SK-N-SH (cell line): ENCODE measurements around the gene IPPK. TPM values are rescaled to one million over a fixed set of nuclear protein-coding genes. Genes with fewer than 3 reads are reported as not detected.

ENCODE experiments used
- CTCF ChIA-PET: fragments of 300-600, 350-600 bp; formaldehyde crosslinking; extraction: SDS; loops from one replicate; lab custom pipeline; 2021; lab: Yijun Ruan, JAX
- POLR2A ChIA-PET: fragments of 350-600 bp; sonication (Branson Sonifier 250); formaldehyde crosslinking; extraction: SDS; loops from one replicate; lab custom pipeline; 2020; ENCODE audit warnings: antibody characterized with exemption, inconsistent platforms; lab: Yijun Ruan, JAX
- DNase-seq: peaks from one replicate; pipeline ENCODE4 v3.0.0; 2012
- H2AFZ ChIP-seq: fragments of 200-600 bp; sonication (generic); 2 replicates; pipeline ENCODE4 v1.8.1; 2016; ENCODE audit warnings: antibody characterized with exemption, mild to moderate bottlenecking, low read depth
- H3F3A ChIP-seq: fragments of 200-600 bp; sonication (generic); replicated peaks from 2 replicates; pipeline ENCODE3; 2016; ENCODE audit warnings: antibody characterized with exemption, mild to moderate bottlenecking; ENCODE audit not compliant: insufficient read depth
- H3K27ac ChIP-seq, 2 experiments: fragments of 200-500 bp in 1 of 2; fragments of 200-600 bp in 1 of 2; sonication (Bioruptor generic) in 1 of 2; sonication (generic), shearing (Covaris generic) in 1 of 2; 2 replicates each; pipeline versions ENCODE4 v1.5.1 to v1.6.1; 2014 to 2016; ENCODE audit warnings: low read depth in 2 of 2, inconsistent platforms in 1 of 2, low read length in 1 of 2, mild to moderate bottlenecking in 1 of 2, mixed read lengths in 1 of 2
- H3K27me3 ChIP-seq: fragments of 200-600 bp; sonication (generic), shearing (Covaris generic); 2 replicates; pipeline ENCODE4 v1.6.1; 2016; ENCODE audit warnings: mixed run types; ENCODE audit not compliant: insufficient read depth
- H3K36me3 ChIP-seq, 2 experiments: fragments of 200-500 bp in 1 of 2; fragments of 200-600 bp in 1 of 2; sonication (Bioruptor generic) in 1 of 2; sonication (generic) in 1 of 2; replicated peaks in 1 of 2; 2 replicates each; pipeline versions ENCODE3 to v1.5.1; 2014 to 2016; ENCODE audit warnings: low read length in 1 of 2, mild to moderate bottlenecking in 1 of 2; ENCODE audit not compliant: insufficient read depth in 2 of 2, control insufficient read depth in 1 of 2
- H3K4me1 ChIP-seq, 2 experiments: fragments of 200-500 bp in 1 of 2; fragments of 200-600 bp in 1 of 2; sonication (Bioruptor generic) in 1 of 2; sonication (generic), shearing (Covaris generic) in 1 of 2; 2 replicates each; pipeline versions ENCODE4 v1.5.1 to v1.6.1; 2014 to 2016; ENCODE audit warnings: low read depth in 1 of 2, low read length in 1 of 2, mixed run types in 1 of 2; ENCODE audit not compliant: insufficient read depth in 2 of 2, control insufficient read depth in 1 of 2
- H3K4me2 ChIP-seq: fragments of 200-600 bp; sonication (generic), shearing (Covaris generic); 2 replicates; pipeline ENCODE4 v1.6.1; 2017; ENCODE audit warnings: mixed run types
- H3K4me3 ChIP-seq, 2 experiments: fragments of 200-500 bp in 1 of 2; fragments of 200-600 bp in 1 of 2; sonication (Bioruptor generic) in 1 of 2; sonication (generic), shearing (Covaris generic) in 1 of 2; 2 replicates each; pipeline versions ENCODE4 v1.5.1 to v1.8.1; 2014 to 2016; ENCODE audit warnings: low read depth in 2 of 2, inconsistent platforms in 1 of 2, low read length in 1 of 2, mild to moderate bottlenecking in 1 of 2, mixed read lengths in 1 of 2, moderate library complexity in 1 of 2
- H3K79me2 ChIP-seq: fragments of 200-600 bp; sonication (generic); 2 replicates; pipeline ENCODE4 v1.8.1; 2017; ENCODE audit warnings: mild to moderate bottlenecking; ENCODE audit not compliant: insufficient read depth
- H3K9ac ChIP-seq: fragments of 200-600 bp; sonication (generic); 2 replicates; pipeline ENCODE4 v1.6.1; 2017; ENCODE audit warnings: mixed run types
- H3K9me2 ChIP-seq: fragments of 200-600 bp; sonication (generic); 2 replicates; pipeline ENCODE4 v1.6.1; 2017; ENCODE audit warnings: mixed run types
- H3K9me3 ChIP-seq: fragments of 200-600 bp; sonication (generic); 2 replicates; pipeline ENCODE4 v1.6.1; 2017; ENCODE audit warnings: mixed run types, mild to moderate bottlenecking, moderate library complexity
- H4K20me1 ChIP-seq: fragments of 200-600 bp; sonication (generic); 2 replicates; pipeline ENCODE4 v1.6.1; 2017; ENCODE audit warnings: mild to moderate bottlenecking, mixed run types; ENCODE audit not compliant: insufficient read depth
- CHD2 ChIP-seq: fragments of 150-350 bp; IDR thresholded peaks from 2 replicates; pipeline ENCODE4 v1.6.1; 2018; ENCODE audit warnings: low read length; ENCODE audit not compliant: partially characterized antibody
- CTCF ChIP-seq: fragments of 200-600 bp; sonication (generic); IDR thresholded peaks from 2 replicates; pipeline ENCODE4 v1.6.1; 2017; ENCODE audit warnings: antibody characterized with exemption, mild to moderate bottlenecking, moderate library complexity
- ELF1 ChIP-seq: IDR thresholded peaks from 2 replicates; pipeline ENCODE4 v1.4.0; 2012
- EP300 ChIP-seq, 2 experiments: IDR thresholded peaks; 2 replicates each; pipeline versions ENCODE4 v1.4.0 to v1.6.1; 2012; ENCODE audit warnings: borderline replicate concordance in 1 of 2, low read depth in 1 of 2, low read length in 1 of 2
- EZH2phosphoT487 ChIP-seq: fragments of 200-600 bp; sonication (generic); IDR thresholded peaks from 2 replicates; pipeline ENCODE4 v1.6.1; 2017; ENCODE audit warnings: low read depth, mixed run types, mild to moderate bottlenecking, antibody characterized with exemption, moderate library complexity, borderline replicate concordance
- FOXM1 ChIP-seq: IDR thresholded peaks from 2 replicates; pipeline ENCODE4 v1.4.0; 2012; ENCODE audit warnings: low read depth, mild to moderate bottlenecking
- GABPA ChIP-seq: IDR thresholded peaks from 2 replicates; pipeline ENCODE4 v1.4.0; 2012; ENCODE audit warnings: low read depth, mild to moderate bottlenecking
- GATA2 ChIP-seq: sonication (generic); formaldehyde crosslinking; IDR thresholded peaks from 2 replicates; pipeline ENCODE4 v1.5.0; 2020; ENCODE audit warnings: mild to moderate bottlenecking, missing genetic modification reagents
- JUND ChIP-seq: IDR thresholded peaks from 2 replicates; pipeline ENCODE4 v1.4.0; 2012
- MEF2A ChIP-seq: IDR thresholded peaks from 2 replicates; pipeline ENCODE4 v1.4.0; 2012; ENCODE audit warnings: low read depth, borderline replicate concordance
- NFIC ChIP-seq: IDR thresholded peaks from 2 replicates; pipeline ENCODE4 v1.4.0; 2012; ENCODE audit warnings: borderline replicate concordance
- RAD21 ChIP-seq: IDR thresholded peaks from 2 replicates; pipeline ENCODE4 v1.6.1; 2012; ENCODE audit warnings: mild to moderate bottlenecking, low read length
- RCOR1 ChIP-seq: fragments of 150-350 bp; IDR thresholded peaks from 2 replicates; pipeline ENCODE4 v1.6.1; 2017; ENCODE audit warnings: antibody characterized with exemption, low read length
- REST ChIP-seq: IDR thresholded peaks from 2 replicates; pipeline ENCODE4 v1.6.1; 2012; ENCODE audit warnings: mild to moderate bottlenecking, low read depth, low read length, moderate library complexity
- RXRA ChIP-seq: IDR thresholded peaks from 2 replicates; pipeline ENCODE4 v1.4.0; 2012; ENCODE audit warnings: low read depth, mild to moderate bottlenecking, borderline replicate concordance
- SIN3A ChIP-seq: IDR thresholded peaks from 2 replicates; pipeline ENCODE4 v1.6.1; 2012; ENCODE audit warnings: low read depth, mild to moderate bottlenecking, low read length, moderate library complexity, borderline replicate concordance
- SMC3 ChIP-seq: IDR thresholded peaks from 2 replicates; pipeline ENCODE4 v1.6.1; 2012; ENCODE audit warnings: low read depth, low read length, improper control_type of control experiment
- TEAD4 ChIP-seq: IDR thresholded peaks from 2 replicates; pipeline ENCODE4 v1.4.0; 2012; ENCODE audit warnings: mild to moderate bottlenecking, borderline replicate concordance; ENCODE audit not compliant: insufficient read depth
- WGBS: methylation state at CpG from one replicate; pipeline ENCODE4 v1.1.6; 2017; ENCODE audit warnings: low lambda C conversion rate; 5-methylcytosine and 5-hydroxymethylcytosine counted together
- polyA plus RNA-seq, 3 experiments: library from polyadenylated mRNA; depleted of rRNA; stranded (reverse); fragments of >200 nt; gene quantifications; 2 replicates each; pipeline ENCODE4 v1.2.3, GENCODE V29; 2012
- TF ChIP-seq, protein P1 (sequence below): IDR thresholded peaks from 2 replicates; pipeline ENCODE4 v1.4.0; 2012; ENCODE audit warnings: low read depth
- TF ChIP-seq, protein P2 (sequence below): IDR thresholded peaks from 2 replicates; pipeline ENCODE4; 2012

Gene IPPK
- polyA plus RNA-seq, 1 of the 3 experiments (the other 2 are of a cell fraction), result 16.5 TPM

DNA sequence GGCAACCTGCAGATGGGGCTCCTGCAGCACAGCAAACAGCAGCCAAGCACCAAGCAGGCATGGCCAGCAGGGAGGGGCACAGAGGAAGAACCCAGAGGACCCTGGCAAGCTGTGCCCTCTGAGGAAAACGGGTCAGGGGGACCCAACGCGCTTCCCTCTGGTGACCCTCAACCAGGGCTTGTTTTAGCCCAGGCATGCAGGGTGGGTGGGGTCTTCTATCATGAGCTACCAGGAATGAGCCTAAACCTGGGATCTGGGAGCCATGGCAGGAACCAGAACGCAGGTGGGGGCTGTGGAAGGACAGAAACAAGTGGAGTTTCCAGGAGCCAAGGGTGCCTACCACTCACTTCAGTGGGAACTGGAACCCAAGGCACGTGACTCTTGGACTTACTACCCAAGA lies 20.9 kb downstream of the IPPK start:
- peaks cover 40 to 54% of the 10 kb centered on the region in 2 experiments for H3K36me3 ChIP-seq

DNA sequence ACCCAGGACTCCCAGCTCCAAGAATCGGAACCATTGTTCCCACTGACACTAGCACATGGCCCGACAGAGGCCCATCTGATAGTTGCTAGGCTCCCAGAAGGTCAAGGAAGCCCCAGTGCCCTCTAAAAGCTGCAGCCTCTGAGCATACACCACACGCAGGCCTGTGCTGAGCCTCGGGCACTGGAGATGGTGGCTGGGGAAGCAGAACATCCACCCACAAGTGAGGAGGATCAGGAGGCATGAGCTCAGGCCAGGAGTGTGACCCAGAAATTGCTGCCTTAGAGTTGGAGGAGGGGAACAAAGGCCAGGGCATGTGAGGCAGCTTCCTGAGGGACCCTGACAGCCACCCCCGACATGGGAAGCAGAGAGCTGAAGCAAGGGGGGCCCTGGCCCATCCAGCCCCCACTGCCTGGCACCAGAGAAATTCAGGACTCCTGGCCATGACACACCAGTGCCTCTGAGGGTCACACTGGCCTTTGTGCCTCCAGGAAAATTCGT lies 21.4 kb downstream of the IPPK start:
- WGBS, result 80% methylated on average over 1 of the region's 6 CpGs
- no peaks in the 10 kb centered on the region for H3F3A ChIP-seq
- H3K9me3 ChIP-seq, result no peaks in the 10 kb centered on the region
- POLR2A ChIA-PET, result no interaction called here
- H3K4me3 ChIP-seq, result no peak overlapping the region
- H3K4me2 ChIP-seq, result no peak overlapping the region
- no peaks in the 10 kb centered on the region for H3K9me2 ChIP-seq
- no peaks in the 10 kb centered on the region for H3K27me3 ChIP-seq
- H4K20me1 ChIP-seq, result no peaks in the 10 kb centered on the region
- CTCF ChIA-PET, result interaction anchor here (0.8 to 2.0 kb wide), 9 partner anchors 10 to 509 kb away, joined by 3 to 13 read pairs (median 4); partner anchors contain the start of gene IPPK
- no peak overlapping the region for H3K9ac ChIP-seq
- H3K79me2 ChIP-seq, result peaks cover 27% of the 10 kb centered on the region; the same call in 1 of the 2 replicates
- peaks cover 0 to 39% of the 10 kb centered on the region in 2 experiments; a peak in 1 of 4 replicates for H3K4me1 ChIP-seq
- H3K36me3 ChIP-seq, result peaks cover 45 to 59% of the 10 kb centered on the region in 2 experiments
- H2AFZ ChIP-seq, result no peak overlapping the region
- DNase-seq, result peak; percentile 61
- H3K27ac ChIP-seq, result peak overlapping the region in 1 of 2 experiments; percentile 80; a peak in 2 of 4 replicates
- TF ChIP-seq, protein P1, sequence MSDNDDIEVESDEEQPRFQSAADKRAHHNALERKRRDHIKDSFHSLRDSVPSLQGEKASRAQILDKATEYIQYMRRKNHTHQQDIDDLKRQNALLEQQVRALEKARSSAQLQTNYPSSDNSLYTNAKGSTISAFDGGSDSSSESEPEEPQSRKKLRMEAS, result no peak
- TF ChIP-seq RCOR1 (no peak), SMC3 (no peak), CTCF (no peak), MEF2A (no peak), REST (no peak), RXRA (no peak), CHD2 (peak; percentile 49), SIN3A (no peak), EZH2phosphoT487 (no peak), JUND (no peak), NFIC (no peak), FOXM1 (no peak), ELF1 (no peak), GABPA (no peak), RAD21 (no peak), EP300 (IDR thresholded peaks at IDR 0.05; ENCODE audit: borderline replicate concordance in 1 of 2, low read depth in 1 of 2, low read length in 1 of 2) (no peak), GATA2 (CRISPR knock-in tag) (0 out of 2 replicates have a peak, but pooled peaks have one; percentile 46)
- TF ChIP-seq, protein P2, sequence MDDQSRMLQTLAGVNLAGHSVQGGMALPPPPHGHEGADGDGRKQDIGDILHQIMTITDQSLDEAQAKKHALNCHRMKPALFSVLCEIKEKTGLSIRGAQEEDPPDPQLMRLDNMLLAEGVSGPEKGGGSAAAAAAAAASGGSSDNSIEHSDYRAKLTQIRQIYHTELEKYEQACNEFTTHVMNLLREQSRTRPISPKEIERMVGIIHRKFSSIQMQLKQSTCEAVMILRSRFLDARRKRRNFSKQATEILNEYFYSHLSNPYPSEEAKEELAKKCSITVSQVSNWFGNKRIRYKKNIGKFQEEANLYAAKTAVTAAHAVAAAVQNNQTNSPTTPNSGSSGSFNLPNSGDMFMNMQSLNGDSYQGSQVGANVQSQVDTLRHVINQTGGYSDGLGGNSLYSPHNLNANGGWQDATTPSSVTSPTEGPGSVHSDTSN, result no peak

More for the DNA sequence above, 20.9 kb downstream of the IPPK start:
- Histone ChIP-seq H3F3A (no peaks in the 10 kb centered on the region), H4K20me1 (no peaks in the 10 kb centered on the region), H2AFZ (no peak overlapping the region), H3K27me3 (no peaks in the 10 kb centered on the region), H3K4me2 (no peak overlapping the region), H3K9ac (no peak overlapping the region), H3K9me3 (no peaks in the 10 kb centered on the region), H3K4me1 (peaks cover 0 to 39% of the 10 kb centered on the region in 2 experiments; a peak in 1 of 4 replicates), H3K9me2 (no peaks in the 10 kb centered on the region), H3K27ac (peak overlapping the region in 1 of 2 experiments; percentile 80; a peak in 2 of 4 replicates), H3K79me2 (peaks cover 26% of the 10 kb centered on the region; the same call in 1 of the 2 replicates), H3K4me3 (no peak overlapping the region)
- no peak for DNase-seq
- POLR2A ChIA-PET, result no interaction called here
- CTCF ChIA-PET, result interaction anchor here (0.8 to 2.0 kb wide), 9 partner anchors 9 to 510 kb away, joined by 3 to 13 read pairs (median 4); partner anchors contain the start of gene IPPK
- WGBS, result 98% methylated on average over 5 of the region's 5 CpGs
- TF ChIP-seq TEAD4 (no peak), RAD21 (peak; percentile 37)
